ENCODE data around the gene SLC38A6.
"Not testable (repeated sequence)": the region's sequence is repeated elsewhere in the genome, so short reads cannot be mapped to it uniquely, and the experiment has no call there.

The SLC38A6 gene

DNA sequence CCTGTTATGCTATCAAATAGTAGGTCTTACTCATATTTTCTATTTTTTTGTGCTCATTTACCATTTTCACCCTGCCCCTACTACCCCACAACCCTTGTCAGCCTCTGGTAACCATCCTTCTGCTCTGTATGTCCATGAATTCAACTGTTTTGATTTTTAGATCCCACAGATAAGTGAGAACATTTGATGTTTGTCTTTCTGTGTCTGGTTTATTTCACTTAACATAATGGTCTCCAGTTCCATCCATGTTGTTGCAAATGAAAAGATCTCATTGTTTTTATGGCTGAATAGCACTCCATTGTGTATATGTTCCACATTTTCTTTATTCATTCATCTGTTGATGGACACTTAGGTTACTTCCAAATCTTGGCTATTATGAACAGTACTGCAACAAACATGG lies 91.4 kb downstream of the SLC38A6 start:
- H3K27ac ChIP-seq (ENCODE audit: low read depth, low read length); H3K4me3 ChIP-seq (ENCODE audit: low read depth in 1 of 5, low read length in 5 of 5); H3K4me1 ChIP-seq (ENCODE audit: control insufficient read depth in 5 of 5, insufficient read depth in 5 of 5, low read length in 5 of 5); H3K9me3 ChIP-seq (ENCODE audit: control insufficient read depth in 5 of 5, low read length in 5 of 5); H3K36me3 ChIP-seq (ENCODE audit: control insufficient read depth in 5 of 5, insufficient read depth in 5 of 5, low read length in 5 of 5); H3K9ac ChIP-seq (ENCODE audit: low read length in 5 of 5); H3K27me3 ChIP-seq (ENCODE audit: control insufficient read depth in 5 of 5, insufficient read depth in 4 of 5, low read length in 5 of 5): not testable (repeated sequence)

DNA sequence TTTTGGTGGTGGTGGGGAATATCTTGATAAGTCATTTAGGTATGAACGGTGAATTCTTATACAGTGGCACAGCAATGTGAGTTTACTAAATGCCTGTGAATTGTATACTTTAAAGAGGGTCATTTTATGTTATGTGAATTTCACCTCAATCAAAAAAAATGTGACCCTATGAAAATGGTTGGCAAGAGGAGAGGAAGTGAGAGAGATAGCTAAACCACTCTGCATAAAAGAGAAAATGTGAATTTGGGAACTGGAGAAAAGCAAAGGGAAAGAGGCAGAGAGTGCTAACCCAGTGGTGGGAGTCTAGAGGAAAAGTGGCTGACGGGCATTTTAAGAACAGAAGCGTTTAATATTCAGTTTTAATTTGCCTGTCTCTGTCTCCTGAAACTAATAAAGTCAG lies 93.8 kb downstream of the SLC38A6 start:
- Histone ChIP-seq H3K9me3 (ENCODE audit: control insufficient read depth in 5 of 5, low read length in 5 of 5) (peaks cover 0 to 3% (median 0%) of the 10 kb centered on the region in 5 donors), H3K27ac (ENCODE audit: low read depth, low read length) (no peak overlapping the region), H3K36me3 (ENCODE audit: control insufficient read depth in 5 of 5, insufficient read depth in 5 of 5, low read length in 5 of 5) (peaks cover 0 to 5% (median 4%) of the 10 kb centered on the region in 5 donors), H3K4me1 (ENCODE audit: control insufficient read depth in 5 of 5, insufficient read depth in 5 of 5, low read length in 5 of 5) (peaks cover 0 to 3% (median 0%) of the 10 kb centered on the region in 5 donors), H3K27me3 (ENCODE audit: control insufficient read depth in 5 of 5, insufficient read depth in 4 of 5, low read length in 5 of 5) (no peaks in the 10 kb centered on the region), H3K4me3 (ENCODE audit: low read depth in 1 of 5, low read length in 5 of 5) (no peak overlapping the region), H3K9ac (ENCODE audit: low read length in 5 of 5) (no peak overlapping the region)

DNA sequence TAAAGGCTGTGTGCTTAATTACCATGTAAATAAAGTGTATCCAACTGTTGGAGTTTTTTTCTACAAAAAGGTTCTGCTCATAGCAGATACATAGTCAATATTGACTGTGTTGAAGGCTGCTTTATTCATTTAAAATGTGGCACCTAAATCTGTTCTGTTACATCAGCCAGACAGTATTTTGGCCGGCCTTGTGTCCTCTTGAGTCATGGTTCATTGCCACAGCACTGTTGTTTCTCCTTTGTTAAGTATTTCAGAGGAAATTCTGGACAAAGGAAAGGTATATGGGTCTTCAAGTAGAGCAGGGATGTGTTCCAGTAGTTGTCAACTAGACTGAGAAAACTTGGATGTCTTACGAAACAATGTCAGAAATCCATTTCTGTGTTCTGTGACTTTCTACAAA lies 95.5 kb downstream of the SLC38A6 start:
- Histone ChIP-seq H3K36me3 (ENCODE audit: control insufficient read depth in 5 of 5, insufficient read depth in 5 of 5, low read length in 5 of 5) (peaks cover 0 to 6% (median 4%) of the 10 kb centered on the region in 5 donors), H3K27ac (ENCODE audit: low read depth, low read length) (no peak overlapping the region), H3K4me1 (ENCODE audit: control insufficient read depth in 5 of 5, insufficient read depth in 5 of 5, low read length in 5 of 5) (peaks cover 0 to 7% (median 3%) of the 10 kb centered on the region in 5 donors), H3K9ac (ENCODE audit: low read length in 5 of 5) (no peak overlapping the region), H3K9me3 (ENCODE audit: control insufficient read depth in 5 of 5, low read length in 5 of 5) (no peaks in the 10 kb centered on the region), H3K27me3 (ENCODE audit: control insufficient read depth in 5 of 5, insufficient read depth in 4 of 5, low read length in 5 of 5) (no peaks in the 10 kb centered on the region), H3K4me3 (ENCODE audit: low read depth in 1 of 5, low read length in 5 of 5) (no peak overlapping the region)

GRCh38 chr14:61077437-61077836 lies 96.4 kb downstream of the SLC38A6 start:
- H3K27me3 ChIP-seq (ENCODE audit: control insufficient read depth in 5 of 5, insufficient read depth in 4 of 5, low read length in 5 of 5), result no peaks in the 10 kb centered on the region
- no peak overlapping the region for H3K9ac ChIP-seq (ENCODE audit: low read length in 5 of 5)
- no peak overlapping the region for H3K27ac ChIP-seq (ENCODE audit: low read depth, low read length)
- H3K4me3 ChIP-seq (ENCODE audit: low read depth in 1 of 5, low read length in 5 of 5), result no peak overlapping the region
- H3K36me3 ChIP-seq (ENCODE audit: control insufficient read depth in 5 of 5, insufficient read depth in 5 of 5, low read length in 5 of 5), result peaks cover 0 to 6% (median 4%) of the 10 kb centered on the region in 5 donors
- H3K4me1 ChIP-seq (ENCODE audit: control insufficient read depth in 5 of 5, insufficient read depth in 5 of 5, low read length in 5 of 5), result peaks cover 0 to 7% (median 3%) of the 10 kb centered on the region in 5 donors
- no peaks in the 10 kb centered on the region for H3K9me3 ChIP-seq (ENCODE audit: control insufficient read depth in 5 of 5, low read length in 5 of 5)

GRCh38 chr14:61077951-61078720 lies 97.1 kb downstream of the SLC38A6 start:
- Histone ChIP-seq H3K36me3 (ENCODE audit: control insufficient read depth in 5 of 5, insufficient read depth in 5 of 5, low read length in 5 of 5) (peaks cover 0 to 6% (median 4%) of the 10 kb centered on the region in 5 donors), H3K27me3 (ENCODE audit: control insufficient read depth in 5 of 5, insufficient read depth in 4 of 5, low read length in 5 of 5) (no peaks in the 10 kb centered on the region)

DNA sequence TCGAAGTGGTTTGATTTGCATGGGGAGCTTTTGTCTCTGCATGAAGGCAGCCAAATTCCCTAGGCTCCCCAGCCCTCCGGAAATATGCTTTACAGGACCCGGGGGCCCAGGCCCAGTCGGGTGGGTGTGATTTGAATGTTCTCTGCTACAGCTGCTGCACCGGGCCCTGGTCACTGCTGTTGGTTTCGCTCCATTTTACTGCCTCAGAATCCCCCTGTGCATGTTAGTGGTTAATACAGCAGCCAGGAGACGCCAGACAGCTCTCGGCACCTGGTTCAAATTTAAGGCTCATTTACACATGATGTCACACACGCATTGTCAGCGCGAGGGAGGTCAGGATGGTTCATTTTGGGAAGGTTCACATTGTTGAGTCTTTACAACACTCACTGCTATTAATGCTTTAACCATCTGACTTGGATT lies 99.6 kb downstream of the SLC38A6 start:
- H3K4me1 ChIP-seq (ENCODE audit: control insufficient read depth in 5 of 5, insufficient read depth in 5 of 5, low read length in 5 of 5), result peaks cover 0 to 7% (median 3%) of the 10 kb centered on the region in 5 donors
- H3K9me3 ChIP-seq (ENCODE audit: control insufficient read depth in 5 of 5, low read length in 5 of 5), result no peaks in the 10 kb centered on the region
- peaks cover 0 to 19% (median 4%) of the 10 kb centered on the region in 5 donors for H3K36me3 ChIP-seq (ENCODE audit: control insufficient read depth in 5 of 5, insufficient read depth in 5 of 5, low read length in 5 of 5)
- no peak overlapping the region for H3K27ac ChIP-seq (ENCODE audit: low read depth, low read length)
- H3K27me3 ChIP-seq (ENCODE audit: control insufficient read depth in 5 of 5, insufficient read depth in 4 of 5, low read length in 5 of 5), result no peaks in the 10 kb centered on the region
- no peak overlapping the region for H3K9ac ChIP-seq (ENCODE audit: low read length in 5 of 5)
- no peak overlapping the region for H3K4me3 ChIP-seq (ENCODE audit: low read depth in 1 of 5, low read length in 5 of 5)

More at GRCh38 chr14:61077951-61078720, 97.1 kb downstream of the SLC38A6 start:
- peaks cover 0 to 7% (median 3%) of the 10 kb centered on the region in 5 donors for H3K4me1 ChIP-seq (ENCODE audit: control insufficient read depth in 5 of 5, insufficient read depth in 5 of 5, low read length in 5 of 5)
- H3K27ac ChIP-seq (ENCODE audit: low read depth, low read length), result no peak overlapping the region
- no peak overlapping the region for H3K4me3 ChIP-seq (ENCODE audit: low read depth in 1 of 5, low read length in 5 of 5)
- H3K9me3 ChIP-seq (ENCODE audit: control insufficient read depth in 5 of 5, low read length in 5 of 5), result no peaks in the 10 kb centered on the region
- no peak overlapping the region for H3K9ac ChIP-seq (ENCODE audit: low read length in 5 of 5)

GRCh38 chr14:61088081-61088480 lies 107.0 kb downstream of the SLC38A6 start:
- no peaks in the 10 kb centered on the region for H3K27me3 ChIP-seq (ENCODE audit: control insufficient read depth in 5 of 5, insufficient read depth in 4 of 5, low read length in 5 of 5)
- H3K9me3 ChIP-seq (ENCODE audit: control insufficient read depth in 5 of 5, low read length in 5 of 5), result no peaks in the 10 kb centered on the region
- peaks cover 7 to 35% (median 26%) of the 10 kb centered on the region in 5 donors for H3K4me1 ChIP-seq (ENCODE audit: control insufficient read depth in 5 of 5, insufficient read depth in 5 of 5, low read length in 5 of 5)
- H3K27ac ChIP-seq (ENCODE audit: low read depth, low read length), result no peak overlapping the region
- H3K36me3 ChIP-seq (ENCODE audit: control insufficient read depth in 5 of 5, insufficient read depth in 5 of 5, low read length in 5 of 5), result peaks cover 0 to 13% (median 0%) of the 10 kb centered on the region in 5 donors
- no peak overlapping the region for H3K9ac ChIP-seq (ENCODE audit: low read length in 5 of 5)
- no peak overlapping the region for H3K4me3 ChIP-seq (ENCODE audit: low read depth in 1 of 5, low read length in 5 of 5)

DNA sequence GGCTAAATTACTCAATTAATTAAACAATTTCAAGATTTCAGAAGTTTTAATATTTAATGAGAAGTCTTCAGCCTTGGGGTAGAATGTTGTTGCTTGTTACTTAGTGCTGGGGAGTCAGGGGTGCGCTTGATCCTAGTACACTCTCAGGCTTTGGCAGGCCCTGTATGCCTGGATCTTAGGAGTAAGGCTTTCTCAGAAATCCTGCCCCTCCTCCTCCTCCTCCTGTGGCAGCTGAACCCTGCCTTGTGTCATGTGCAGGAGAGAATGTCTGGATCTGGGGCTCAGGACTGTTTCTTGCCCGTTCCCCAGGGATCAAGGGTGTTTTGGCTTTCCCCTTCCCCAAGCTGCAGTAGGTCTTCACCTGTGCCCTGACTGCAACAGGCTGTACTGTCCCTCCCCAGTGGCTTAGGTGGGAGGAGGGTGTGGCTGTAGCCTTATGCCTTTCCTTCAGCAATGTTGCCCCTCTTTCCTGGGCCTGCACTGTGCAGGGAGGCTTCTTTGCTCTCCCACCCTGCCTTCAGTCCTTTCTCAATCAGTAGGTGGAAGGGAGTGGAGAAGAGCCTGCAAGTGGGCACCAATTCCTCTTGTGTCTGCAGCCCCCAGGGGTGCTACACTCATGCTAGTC lies 108.2 kb downstream of the SLC38A6 start:
- no peak overlapping the region for H3K9ac ChIP-seq (ENCODE audit: low read length in 5 of 5)
- peaks cover 0 to 4% (median 0%) of the 10 kb centered on the region in 5 donors for H3K36me3 ChIP-seq (ENCODE audit: control insufficient read depth in 5 of 5, insufficient read depth in 5 of 5, low read length in 5 of 5)
- H3K4me1 ChIP-seq (ENCODE audit: control insufficient read depth in 5 of 5, insufficient read depth in 5 of 5, low read length in 5 of 5), result peaks cover 7 to 35% (median 26%) of the 10 kb centered on the region in 5 donors
- H3K9me3 ChIP-seq (ENCODE audit: control insufficient read depth in 5 of 5, low read length in 5 of 5), result no peaks in the 10 kb centered on the region
- no peaks in the 10 kb centered on the region for H3K27me3 ChIP-seq (ENCODE audit: control insufficient read depth in 5 of 5, insufficient read depth in 4 of 5, low read length in 5 of 5)
- no peak overlapping the region for H3K4me3 ChIP-seq (ENCODE audit: low read depth in 1 of 5, low read length in 5 of 5)
- no peak overlapping the region for H3K27ac ChIP-seq (ENCODE audit: low read depth, low read length)

- Histone ChIP-seq H3K4me3 (ENCODE audit: low read depth in 1 of 5, low read length in 5 of 5) (no peak overlapping the region), H3K36me3 (ENCODE audit: control insufficient read depth in 5 of 5, insufficient read depth in 5 of 5, low read length in 5 of 5) (no peaks in the 10 kb centered on the region), H3K9me3 (ENCODE audit: control insufficient read depth in 5 of 5, low read length in 5 of 5) (no peaks in the 10 kb centered on the region), H3K27ac (ENCODE audit: low read depth, low read length) (peak overlapping the region; percentile 73), H3K4me1 (ENCODE audit: control insufficient read depth in 5 of 5, insufficient read depth in 5 of 5, low read length in 5 of 5) (peaks cover 7 to 35% (median 26%) of the 10 kb centered on the region in 5 donors), H3K27me3 (ENCODE audit: control insufficient read depth in 5 of 5, insufficient read depth in 4 of 5, low read length in 5 of 5) (no peaks in the 10 kb centered on the region), H3K9ac (ENCODE audit: low read length in 5 of 5) (peak overlapping the region in 2 of 5 donors; percentile 16 to 39)
Observed at GRCh38 chr14:61090432-61091216, 109.6 kb downstream of the SLC38A6 start.
